HFF-Myc (cell line): ENCODE measurements around the gene ABI3BP.

Source experiments
- DNase-seq: peaks from one replicate; pipeline ENCODE4 v3.0.0-alpha.2; 2011; ENCODE audit warnings: low read depth; ENCODE audit errors: extremely low read depth
- H3K4me3 ChIP-seq: replicated peaks from 2 replicates; pipeline ENCODE4 v1.5.1; 2011; ENCODE audit warnings: low read depth, mild to moderate bottlenecking, control low read depth, low read length
- CTCF ChIP-seq: IDR thresholded peaks from 2 replicates; pipeline ENCODE4 v1.5.1; 2012; ENCODE audit warnings: mild to moderate bottlenecking, low read depth, low read length, control low read depth; ENCODE audit errors: missing control alignments

Gene ABI3BP

DNA sequence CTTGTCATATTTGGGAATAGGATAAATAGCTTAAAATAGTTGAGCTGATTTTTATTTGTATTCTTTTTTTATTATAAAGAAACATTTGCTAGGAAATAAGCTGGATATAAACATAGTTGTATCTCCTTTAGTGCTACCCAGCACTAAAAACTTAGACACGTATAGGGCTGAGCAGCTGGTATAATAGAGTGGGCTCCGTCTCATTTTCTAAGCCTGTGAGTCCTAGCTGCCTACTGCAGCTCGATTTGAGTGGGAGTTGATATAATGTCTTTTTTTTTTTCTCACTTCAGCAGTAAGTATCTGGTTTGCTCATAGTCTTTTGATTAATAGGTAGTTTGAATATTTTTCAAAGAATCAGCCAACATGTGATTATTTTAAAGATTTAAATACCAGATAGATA is 249.7 kb downstream of the ABI3BP start:
- H3K4me3 ChIP-seq = no peak overlapping the region
- no peak for DNase-seq
- no peak for TF ChIP-seq CTCF

GRCh38 chr3:100740207-100740606 is 253.0 kb downstream of the ABI3BP start:
- H3K4me3 ChIP-seq = no peak overlapping the region
- no peak for DNase-seq
- TF ChIP-seq CTCF = no peak

GRCh38 chr3:100737334-100737733 is 255.9 kb downstream of the ABI3BP start:
- peak; percentile 42 for TF ChIP-seq CTCF
- no peak for DNase-seq

GRCh38 chr3:100732435-100732834 is 260.8 kb downstream of the ABI3BP start:
- no peak for DNase-seq
- TF ChIP-seq CTCF = no peak

More at GRCh38 chr3:100737334-100737733, 255.9 kb downstream of the ABI3BP start:
- no peak overlapping the region for H3K4me3 ChIP-seq

GRCh38 chr3:100730524-100730923 is 262.7 kb downstream of the ABI3BP start:
- no peak for TF ChIP-seq CTCF
- DNase-seq = no peak
- H3K4me3 ChIP-seq = no peak overlapping the region

More at GRCh38 chr3:100732435-100732834, 260.8 kb downstream of the ABI3BP start:
- H3K4me3 ChIP-seq = no peak overlapping the region

GRCh38 chr3:100726706-100727105 is 266.5 kb downstream of the ABI3BP start:
- H3K4me3 ChIP-seq = no peak overlapping the region
- DNase-seq = no peak
- TF ChIP-seq CTCF = no peak

GRCh38 chr3:100725935-100726513 is 267.2 kb downstream of the ABI3BP start:
- no peak for DNase-seq
- no peak for TF ChIP-seq CTCF
- no peak overlapping the region for H3K4me3 ChIP-seq
